NAMALWA (cell line): ENCODE data around the gene STOX1.
"Not testable (repeated sequence)": the region's sequence is repeated elsewhere in the genome, so short reads cannot be mapped to it uniquely, and the experiment has no call there.

ENCODE experiments used
- DNase-seq: peaks from one replicate; pipeline ENCODE4 v3.0.0-alpha.2; 2015; ENCODE audit warnings: low spot score

The STOX1 gene, protein sequence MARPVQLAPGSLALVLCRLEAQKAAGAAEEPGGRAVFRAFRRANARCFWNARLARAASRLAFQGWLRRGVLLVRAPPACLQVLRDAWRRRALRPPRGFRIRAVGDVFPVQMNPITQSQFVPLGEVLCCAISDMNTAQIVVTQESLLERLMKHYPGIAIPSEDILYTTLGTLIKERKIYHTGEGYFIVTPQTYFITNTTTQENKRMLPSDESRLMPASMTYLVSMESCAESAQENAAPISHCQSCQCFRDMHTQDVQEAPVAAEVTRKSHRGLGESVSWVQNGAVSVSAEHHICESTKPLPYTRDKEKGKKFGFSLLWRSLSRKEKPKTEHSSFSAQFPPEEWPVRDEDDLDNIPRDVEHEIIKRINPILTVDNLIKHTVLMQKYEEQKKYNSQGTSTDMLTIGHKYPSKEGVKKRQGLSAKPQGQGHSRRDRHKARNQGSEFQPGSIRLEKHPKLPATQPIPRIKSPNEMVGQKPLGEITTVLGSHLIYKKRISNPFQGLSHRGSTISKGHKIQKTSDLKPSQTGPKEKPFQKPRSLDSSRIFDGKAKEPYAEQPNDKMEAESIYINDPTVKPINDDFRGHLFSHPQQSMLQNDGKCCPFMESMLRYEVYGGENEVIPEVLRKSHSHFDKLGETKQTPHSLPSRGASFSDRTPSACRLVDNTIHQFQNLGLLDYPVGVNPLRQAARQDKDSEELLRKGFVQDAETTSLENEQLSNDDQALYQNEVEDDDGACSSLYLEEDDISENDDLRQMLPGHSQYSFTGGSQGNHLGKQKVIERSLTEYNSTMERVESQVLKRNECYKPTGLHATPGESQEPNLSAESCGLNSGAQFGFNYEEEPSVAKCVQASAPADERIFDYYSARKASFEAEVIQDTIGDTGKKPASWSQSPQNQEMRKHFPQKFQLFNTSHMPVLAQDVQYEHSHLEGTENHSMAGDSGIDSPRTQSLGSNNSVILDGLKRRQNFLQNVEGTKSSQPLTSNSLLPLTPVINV

DNA sequence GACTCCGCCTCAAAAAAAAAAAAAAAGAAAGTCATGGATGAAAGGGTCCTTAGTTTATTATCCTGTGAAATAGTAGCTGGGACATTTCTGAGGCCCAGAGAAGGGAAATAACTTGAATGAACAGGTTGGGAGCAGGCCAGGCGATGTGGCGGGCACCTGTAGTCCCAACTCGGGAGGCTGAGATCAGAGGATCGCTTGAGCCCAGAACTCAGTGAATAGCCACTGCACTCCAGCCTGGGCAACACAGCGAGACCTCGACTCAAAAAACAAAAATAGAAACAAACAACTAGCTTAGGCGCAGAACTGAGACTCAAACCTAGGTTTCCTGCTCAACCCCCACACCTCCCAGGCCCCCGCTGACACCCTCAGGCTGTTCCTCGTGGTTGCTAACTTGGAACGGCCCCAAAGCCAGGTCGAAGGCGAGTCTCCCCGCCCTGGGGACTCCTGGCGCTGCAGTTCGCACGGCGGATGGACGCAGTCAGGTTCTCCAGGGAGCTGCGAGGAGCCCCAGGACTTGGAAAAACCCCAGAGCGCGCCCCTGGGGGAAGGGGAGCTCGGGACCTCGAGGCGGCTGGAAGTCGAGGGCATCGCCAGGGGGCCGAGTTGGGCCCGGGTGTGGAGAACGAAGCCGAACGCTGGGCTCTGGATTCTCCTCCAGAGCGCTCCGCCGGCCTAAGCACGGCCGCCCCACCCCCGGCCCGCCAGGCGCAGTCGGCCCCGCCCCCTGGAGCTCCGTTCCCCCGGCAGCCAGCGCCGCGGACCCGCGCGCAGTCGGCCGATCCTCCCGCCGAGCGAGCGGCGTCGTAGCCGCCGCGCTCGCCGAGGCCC lies at the start of gene STOX1:
TSS of gene STOX1 (plus strand) at position 768 of the 828 bp plus-strand sequence. CDS start 93 bp downstream, outside the sequence.
- peak; percentile 61 for DNase-seq

DNA sequence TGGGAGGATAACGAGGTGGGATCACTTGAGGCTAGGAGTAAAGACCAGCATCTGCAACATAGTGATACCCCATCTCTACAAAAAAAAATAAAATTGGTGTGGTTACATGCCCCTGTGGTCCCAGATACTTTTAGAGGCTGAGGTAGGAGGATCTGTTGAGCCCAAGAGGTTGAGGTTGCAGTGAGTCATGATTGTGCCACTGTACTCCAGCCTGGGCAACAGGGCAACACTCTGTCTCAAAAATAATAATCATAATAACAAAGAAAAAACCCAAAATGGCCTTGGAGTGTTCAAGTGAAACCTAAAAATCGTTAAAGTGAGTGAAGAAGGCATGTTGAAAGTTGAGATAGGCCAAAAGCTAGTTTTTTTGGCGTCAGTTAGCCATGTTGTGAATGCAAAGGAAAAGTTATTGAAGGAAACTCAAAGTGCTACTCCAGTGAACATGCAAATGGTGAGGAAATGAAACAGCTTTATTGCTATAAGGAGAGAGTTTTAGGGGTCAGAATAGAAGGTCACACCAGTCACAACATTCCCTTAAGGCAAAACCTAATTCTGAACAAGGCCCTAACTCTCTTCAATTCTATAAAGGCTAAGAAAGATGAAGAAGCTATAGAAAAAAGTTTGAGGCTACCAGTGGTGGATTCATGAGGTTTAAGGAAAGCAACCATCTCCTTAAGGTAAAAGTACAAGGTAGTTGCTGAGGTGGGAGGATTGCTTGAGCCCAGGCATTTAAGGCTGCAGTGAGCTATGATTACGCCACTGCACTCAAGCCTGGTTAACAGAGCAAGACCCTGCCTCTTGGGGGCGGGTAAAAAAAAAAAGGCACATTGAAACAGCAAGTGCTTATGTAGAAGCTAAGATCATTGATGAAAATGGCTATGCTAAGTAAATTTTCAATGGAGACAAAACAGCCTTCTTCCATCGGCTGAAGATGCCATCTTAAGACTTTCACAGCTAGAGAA lies 45.4 kb upstream of the STOX1 start:
- DNase-seq: peak; percentile 42

GRCh38 chr10:68784476-68784875 lies 42.9 kb upstream of the STOX1 start:
- no peak for DNase-seq

DNA sequence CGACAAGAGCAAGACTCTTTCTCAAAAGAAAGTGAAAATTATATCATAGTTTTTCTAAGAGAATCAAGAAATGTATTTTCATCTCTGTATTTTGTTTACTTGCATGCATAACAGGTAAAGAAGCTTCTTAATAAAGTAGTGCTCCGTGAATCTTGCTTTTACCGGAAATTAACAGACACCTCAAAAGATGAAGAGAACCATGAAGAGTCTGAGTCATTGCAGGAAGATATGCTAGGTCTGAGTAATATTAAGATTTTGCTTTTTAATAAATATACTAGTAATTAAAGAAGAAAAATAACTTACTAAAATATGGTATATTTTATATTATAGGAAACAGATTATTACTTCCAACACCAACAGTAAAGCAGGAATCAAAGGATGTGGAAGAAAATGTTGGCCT lies 39.5 kb upstream of the STOX1 start:
- no peak for DNase-seq

DNA sequence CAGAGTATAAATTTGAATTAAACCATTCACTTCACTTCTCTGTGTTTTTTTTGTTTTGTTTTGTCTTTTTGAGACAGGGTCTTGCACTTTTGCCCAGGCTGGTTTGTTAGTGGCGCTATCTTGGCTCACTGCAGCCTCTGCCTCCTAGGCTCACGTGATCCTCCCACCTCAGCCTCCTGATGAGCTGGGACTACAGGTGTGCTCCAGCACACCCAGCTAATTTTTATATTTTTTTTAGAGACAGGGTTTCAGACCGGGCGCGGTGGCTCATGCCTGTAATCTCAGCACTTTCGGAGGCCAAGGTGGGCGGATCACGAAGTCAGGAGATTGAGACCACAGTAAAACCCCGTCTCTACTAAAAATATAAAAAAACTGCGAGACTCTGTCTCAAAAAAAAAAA lies 36.9 kb upstream of the STOX1 start:
- DNase-seq: no peak

DNA sequence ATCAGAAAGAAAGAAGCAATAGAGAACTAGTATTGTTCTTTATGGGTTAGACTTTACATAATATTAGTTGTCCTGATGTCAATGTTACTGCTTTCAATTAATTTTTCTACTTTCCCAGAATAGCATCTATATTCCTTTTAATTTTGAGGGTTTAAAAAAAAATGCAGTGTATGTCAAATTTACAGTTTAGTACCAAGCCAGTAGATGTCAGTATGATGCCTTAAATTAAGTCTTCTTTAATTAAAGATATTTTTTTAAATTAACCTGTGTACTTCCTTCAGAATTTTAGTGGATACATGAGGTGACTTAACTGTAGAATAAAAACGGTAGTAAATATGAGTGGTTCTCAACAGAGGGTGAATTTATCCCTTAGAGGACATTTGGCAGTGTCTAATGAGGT lies 35.2 kb upstream of the STOX1 start:
- peak; percentile 29 for DNase-seq

- DNase-seq: no peak
Observed at GRCh38 chr10:68795886-68796532, 31.3 kb upstream of the STOX1 start.

GRCh38 chr10:68796605-68797004 lies 30.7 kb upstream of the STOX1 start:
- no peak for DNase-seq

DNA sequence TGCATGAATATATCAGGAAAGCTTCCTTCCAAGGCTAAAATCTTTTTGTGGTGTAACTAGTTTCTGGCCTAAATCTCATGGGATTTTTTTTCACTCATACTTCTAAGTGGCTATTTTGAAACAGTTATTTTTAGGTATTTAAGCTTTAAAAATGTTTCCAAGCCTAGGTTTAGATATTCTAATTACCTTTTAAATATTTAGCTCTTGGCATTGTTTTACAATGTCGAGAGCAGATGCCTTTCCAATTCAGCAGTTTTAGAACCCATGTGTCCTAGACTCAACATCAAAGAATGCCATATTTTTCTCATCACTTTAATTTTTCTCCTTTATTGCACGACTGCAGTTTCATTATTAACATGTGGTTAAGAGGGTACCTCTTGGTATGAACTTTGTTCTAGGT lies 27.1 kb upstream of the STOX1 start:
- no peak for DNase-seq

GRCh38 chr10:68804692-68805091 lies 22.6 kb upstream of the STOX1 start:
- no peak for DNase-seq

- DNase-seq: not testable (repeated sequence)
Observed at GRCh38 chr10:68810830-68811229, 16.5 kb upstream of the STOX1 start.

DNA sequence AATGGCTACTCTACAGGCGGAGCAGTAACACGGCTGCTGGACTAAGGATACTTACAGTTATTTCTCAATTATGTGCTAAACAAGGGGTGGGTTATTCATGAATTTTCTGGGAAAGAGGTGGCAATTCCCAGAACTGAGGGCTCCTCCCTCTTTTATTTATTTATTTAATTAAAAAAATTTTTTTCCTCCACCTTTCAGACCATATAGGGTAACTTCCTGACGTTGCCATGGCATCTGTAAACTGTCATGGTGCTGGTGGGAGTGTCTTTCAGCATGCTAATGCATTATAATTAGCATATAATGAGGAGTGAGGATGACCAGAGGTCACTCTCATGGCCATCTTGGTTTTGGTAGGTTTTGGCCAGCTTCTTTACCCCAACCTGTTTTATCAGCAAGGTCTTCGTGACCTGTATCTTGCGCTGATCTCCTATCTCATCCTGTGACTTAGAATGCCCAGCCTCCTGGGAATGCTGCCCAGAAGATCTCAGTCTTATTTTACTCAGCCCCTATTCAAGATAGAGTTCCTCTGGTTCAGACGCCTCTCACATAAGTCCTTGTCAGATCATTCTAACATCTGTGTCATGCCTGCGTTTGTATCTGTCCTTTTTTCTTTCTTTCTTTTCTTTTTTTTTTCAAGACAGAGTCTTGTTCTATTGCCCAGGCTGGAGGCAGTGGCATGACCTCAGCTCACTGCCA lies 15.9 kb upstream of the STOX1 start:
- DNase-seq: no peak

DNA sequence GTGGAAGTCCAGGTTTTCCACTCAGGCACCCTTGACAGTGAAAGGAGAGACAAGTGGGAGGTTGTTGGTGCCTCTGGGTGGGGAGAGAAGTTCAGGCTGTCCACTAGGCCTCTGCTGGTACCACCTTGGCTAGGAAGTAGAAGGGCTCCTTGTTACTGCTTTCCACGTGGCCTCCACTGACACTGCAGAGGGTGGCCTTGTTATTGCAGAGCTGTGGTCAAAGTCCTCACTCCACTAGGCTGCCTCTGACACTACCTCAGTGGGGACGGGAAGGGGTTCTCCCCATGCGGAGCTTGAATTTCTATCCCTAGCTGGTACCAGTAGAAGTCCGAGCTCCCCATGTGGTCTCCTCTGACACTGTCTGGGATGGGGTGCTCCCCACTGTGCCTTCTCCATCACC lies 14.9 kb upstream of the STOX1 start:
- DNase-seq: no peak

GRCh38 chr10:68813559-68813958 lies 13.8 kb upstream of the STOX1 start:
- DNase-seq: no peak

DNA sequence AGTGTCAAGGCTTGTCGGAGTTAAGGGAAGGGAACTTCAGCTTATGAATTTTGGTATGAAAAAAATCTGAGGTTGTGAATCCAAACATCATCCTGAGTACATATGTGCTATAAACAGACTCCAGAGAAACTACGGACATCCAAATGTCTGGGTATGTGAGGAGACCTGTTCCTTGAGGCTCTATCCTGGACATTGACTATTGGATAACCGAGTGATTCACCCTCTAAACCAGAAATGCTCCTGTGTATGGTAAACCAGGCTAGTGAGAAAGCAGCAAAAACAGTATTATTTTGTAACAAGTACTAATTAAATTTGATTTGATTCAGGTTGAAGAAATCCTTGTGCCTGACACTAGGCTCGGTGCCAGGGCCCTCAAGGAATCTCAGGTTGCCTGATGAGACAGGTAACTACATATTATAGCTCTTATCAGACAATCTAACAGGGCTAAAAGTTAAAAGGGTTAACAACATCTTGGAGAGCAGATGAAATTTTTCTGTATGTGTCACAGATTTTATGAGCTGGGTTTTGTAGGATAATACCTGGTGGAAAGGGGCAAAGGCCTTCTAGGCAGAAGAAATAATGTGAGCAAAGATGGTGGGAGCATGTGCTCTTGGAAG lies 10.4 kb upstream of the STOX1 start:
- no peak for DNase-seq

DNA sequence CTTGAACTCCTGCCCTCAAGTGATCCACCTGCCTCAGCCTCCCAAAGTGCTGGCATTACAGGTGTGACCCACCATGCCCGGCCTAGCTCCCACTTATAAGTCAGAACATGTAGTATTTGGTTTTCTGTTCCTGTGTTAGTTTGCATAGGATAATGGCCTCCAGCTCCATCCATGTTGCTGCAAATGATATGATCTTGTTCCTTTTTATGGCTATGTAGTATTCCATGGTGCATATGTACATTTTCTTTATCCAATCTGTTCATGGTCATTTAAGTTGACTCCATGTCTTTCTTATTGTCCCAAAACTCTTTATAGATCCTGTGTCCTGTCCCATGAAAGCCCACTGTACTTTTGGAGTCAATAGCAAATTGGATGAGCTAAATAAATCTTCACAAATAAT lies 7.0 kb upstream of the STOX1 start:
- not testable (repeated sequence) for DNase-seq

GRCh38 chr10:68822626-68823025 lies 4.7 kb upstream of the STOX1 start:
- DNase-seq: peak; percentile 26

DNA sequence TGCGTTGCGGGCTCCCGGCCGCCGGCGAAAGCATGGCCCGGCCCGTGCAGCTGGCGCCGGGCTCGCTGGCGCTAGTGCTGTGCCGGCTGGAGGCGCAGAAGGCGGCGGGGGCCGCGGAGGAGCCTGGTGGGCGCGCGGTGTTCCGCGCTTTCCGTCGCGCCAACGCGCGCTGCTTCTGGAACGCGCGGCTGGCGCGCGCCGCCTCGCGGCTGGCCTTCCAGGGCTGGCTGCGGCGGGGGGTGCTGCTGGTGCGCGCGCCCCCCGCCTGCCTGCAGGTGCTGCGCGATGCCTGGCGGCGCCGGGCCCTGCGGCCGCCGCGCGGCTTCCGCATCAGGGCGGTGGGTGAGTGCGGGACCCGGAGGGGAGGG lies 245 bp downstream of the STOX1 start:
- not testable (repeated sequence) for DNase-seq

DNA sequence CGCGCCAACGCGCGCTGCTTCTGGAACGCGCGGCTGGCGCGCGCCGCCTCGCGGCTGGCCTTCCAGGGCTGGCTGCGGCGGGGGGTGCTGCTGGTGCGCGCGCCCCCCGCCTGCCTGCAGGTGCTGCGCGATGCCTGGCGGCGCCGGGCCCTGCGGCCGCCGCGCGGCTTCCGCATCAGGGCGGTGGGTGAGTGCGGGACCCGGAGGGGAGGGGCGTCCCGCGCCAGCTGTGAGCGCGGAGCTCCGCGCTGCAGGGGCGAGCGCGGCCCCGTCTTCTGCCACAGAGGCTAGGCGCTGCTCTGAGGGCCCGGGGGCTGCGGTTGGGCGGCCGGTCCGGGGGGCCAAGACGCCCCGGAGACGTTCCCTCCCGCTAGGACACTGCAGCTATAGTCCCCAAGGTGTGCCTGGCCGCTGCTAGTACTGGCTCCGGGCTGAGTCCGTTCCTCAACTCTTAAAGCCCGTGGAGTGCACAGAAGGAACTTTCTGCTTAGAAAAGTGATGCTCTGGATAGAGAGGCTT lies 811 bp downstream of the STOX1 start:
- peak; percentile 41 for DNase-seq
